Kidney epithelial cell (primary cell): ENCODE measurements around the gene ZPBP2. TPM values are rescaled to one million over a fixed set of nuclear protein-coding genes. Genes with fewer than 3 reads are reported as not detected.
"Not testable (repeated sequence)": the region's sequence is repeated elsewhere in the genome, so short reads cannot be mapped to it uniquely, and the experiment has no call there.

Experiments
- DNase-seq: peaks from one replicate; pipeline ENCODE4 v3.0.0-alpha.2; 2010; ENCODE audit warnings: low read depth
- H3K27me3 ChIP-seq: 2 replicates; pipeline ENCODE4 v1.6.0; 2011; ENCODE audit warnings: low read length; ENCODE audit not compliant: control insufficient read depth, insufficient read depth
- H3K36me3 ChIP-seq: 2 replicates; pipeline ENCODE4 v1.5.1; 2011; ENCODE audit warnings: low read length; ENCODE audit not compliant: control insufficient read depth, insufficient read depth
- H3K4me3 ChIP-seq: 2 replicates; pipeline ENCODE4 v1.5.1; 2011; ENCODE audit warnings: low read depth, mild to moderate bottlenecking, control low read depth, low read length
- CTCF ChIP-seq: IDR thresholded peaks from 2 replicates; pipeline ENCODE4 v1.5.1; 2011; ENCODE audit warnings: mild to moderate bottlenecking, moderate library complexity, low read length, control low read depth, inconsistent platforms; ENCODE audit not compliant: insufficient read depth, poor library complexity, severe bottlenecking
- total RNA-seq: library from RNA; depleted of rRNA; stranded (reverse); fragments of >200 nt; gene quantifications from 2 replicates; pipeline ENCODE4 v1.2.3, GENCODE V29; 2015

The ZPBP2 gene
- total RNA-seq, 1 donor from 2014 or later, result not detected

GRCh38 chr17:39846205-39846604 lies 21.8 kb upstream of the ZPBP2 start:
- Histone ChIP-seq H3K27me3 (no peaks in the 10 kb centered on the region), H3K4me3 (no peak overlapping the region), H3K36me3 (no peaks in the 10 kb centered on the region)
- TF ChIP-seq CTCF, result no peak
- DNase-seq, result no peak

GRCh38 chr17:39848600-39848999 lies 19.4 kb upstream of the ZPBP2 start:
- TF ChIP-seq CTCF, result no peak
- Histone ChIP-seq H3K4me3 (no peak overlapping the region), H3K36me3 (no peaks in the 10 kb centered on the region), H3K27me3 (no peaks in the 10 kb centered on the region)
- DNase-seq, result peak; percentile 5

- not testable (repeated sequence) for H3K27me3 ChIP-seq, DNase-seq, H3K4me3 ChIP-seq, H3K36me3 ChIP-seq
Measured at GRCh38 chr17:39850186-39850585, 17.8 kb upstream of the ZPBP2 start.

GRCh38 chr17:39852239-39852638 lies 15.8 kb upstream of the ZPBP2 start:
- Histone ChIP-seq H3K36me3 (no peaks in the 10 kb centered on the region), H3K27me3 (no peaks in the 10 kb centered on the region), H3K4me3 (no peak overlapping the region)
- no peak for DNase-seq
- TF ChIP-seq CTCF, result no peak

- H3K4me3 ChIP-seq, result no peak overlapping the region
- no peak for TF ChIP-seq CTCF
- H3K36me3 ChIP-seq, result no peaks in the 10 kb centered on the region
- no peaks in the 10 kb centered on the region for H3K27me3 ChIP-seq
- no peak for DNase-seq
Measured at GRCh38 chr17:39854909-39855308, 13.1 kb upstream of the ZPBP2 start.

- H3K36me3 ChIP-seq, H3K4me3 ChIP-seq, DNase-seq, H3K27me3 ChIP-seq: not testable (repeated sequence)
Measured at GRCh38 chr17:39855911-39856649, 11.9 kb upstream of the ZPBP2 start.

- Histone ChIP-seq H3K36me3 (no peaks in the 10 kb centered on the region), H3K4me3 (no peak overlapping the region), H3K27me3 (peaks cover 14% of the 10 kb centered on the region)
- TF ChIP-seq CTCF, result no peak
- no peak for DNase-seq
Measured at GRCh38 chr17:39861235-39861634, 6.8 kb upstream of the ZPBP2 start.
